WTC11 (cell line): Measurements from ENCODE around the gene GNAO1. TPM values are rescaled to one million over a fixed set of nuclear protein-coding genes. Genes with fewer than 3 reads are reported as not detected.

Experiments used
- ATAC-seq: fragments of 200-7000 bp; cut with Tn5 transposase; 2 replicates; pipeline ENCODE4 v1.10.0; 2021; ENCODE audit warnings: mild to moderate bottlenecking, moderate library complexity
- CTCF ChIA-PET: fragments of 300-600 bp; sonication (Branson Sonifier 250); formaldehyde crosslinking; loops from one replicate; lab custom pipeline; 2021; ENCODE audit warnings: antibody characterized with exemption; lab: Charles Lee
- POLR2A ChIA-PET: fragments of 350-600 bp; sonication (Branson Sonifier 250); formaldehyde crosslinking; loops from one replicate; lab custom pipeline; 2021; ENCODE audit warnings: antibody characterized with exemption; lab: Charles Lee
- DNase-seq: peaks from one replicate; pipeline ENCODE4 v3.0.0; 2021; ENCODE audit warnings: low spot score
- H3K27ac Mint-ChIP-seq: 2 replicates; pipeline ENCODE4 v1.8.0; 2021; ENCODE audit warnings: mixed read lengths
- H3K27me3 Mint-ChIP-seq: 2 replicates; pipeline ENCODE4 v1.8.0; 2021; ENCODE audit warnings: low read depth, mild to moderate bottlenecking, moderate library complexity, mixed read lengths
- H3K36me3 Mint-ChIP-seq: 2 replicates; pipeline ENCODE4 v1.8.0; 2021; ENCODE audit warnings: mixed read lengths
- H3K4me1 Mint-ChIP-seq: 2 replicates; pipeline ENCODE4 v1.8.0; 2022; ENCODE audit warnings: mixed read lengths
- H3K4me3 Mint-ChIP-seq: 2 replicates; pipeline ENCODE4 v1.8.0; 2021; ENCODE audit warnings: mild to moderate bottlenecking, moderate library complexity, mixed read lengths
- H3K9me3 Mint-ChIP-seq: 2 replicates; pipeline ENCODE4 v1.8.0; 2021; ENCODE audit warnings: mixed read lengths
- ATF3 ChIP-seq: sonication (generic); formaldehyde crosslinking; conservative IDR thresholded peaks from 2 replicates; pipeline ENCODE4 v1.8.1; 2022; ENCODE audit warnings: mild to moderate bottlenecking, missing genetic modification reagents
- CTCF ChIP-seq: fragments of 200-600 bp; IDR thresholded peaks from 2 replicates; pipeline ENCODE4 v1.8.0; 2022; ENCODE audit warnings: antibody characterized with exemption
- EMX1 ChIP-seq: fragments of 250-450 bp; sonication (Bioruptor Pico); IDR thresholded peaks from 2 replicates; pipeline ENCODE4 v1.8.0; 2021; ENCODE audit warnings: mild to moderate bottlenecking
- FOXP4 ChIP-seq: sonication (generic); formaldehyde crosslinking; IDR thresholded peaks from 2 replicates; pipeline ENCODE4 v1.8.0; 2022; ENCODE audit warnings: mild to moderate bottlenecking, missing genetic modification reagents
- JAZF1 ChIP-seq: fragments of 250-450 bp; sonication (Bioruptor Pico); IDR thresholded peaks from 2 replicates; pipeline ENCODE4 v1.9.0; 2021; ENCODE audit warnings: moderate library complexity, mild to moderate bottlenecking, inconsistent platforms
- MAX ChIP-seq: sonication (generic); formaldehyde crosslinking; IDR thresholded peaks from 2 replicates; pipeline ENCODE4 v1.8.0; 2022; ENCODE audit warnings: mild to moderate bottlenecking, missing genetic modification reagents
- MXD4 ChIP-seq: fragments of 250-450 bp; sonication (Bioruptor Pico); IDR thresholded peaks from 2 replicates; pipeline ENCODE4 v1.8.0; 2021; ENCODE audit warnings: mild to moderate bottlenecking, moderate library complexity, borderline replicate concordance
- NFATC4 ChIP-seq: fragments of 250-450 bp; sonication (Bioruptor Pico); IDR thresholded peaks from 2 replicates; pipeline ENCODE4 v1.9.0; 2021; ENCODE audit warnings: mild to moderate bottlenecking
- NFYB ChIP-seq: sonication (generic); formaldehyde crosslinking; conservative IDR thresholded peaks from 2 replicates; pipeline ENCODE4 v1.8.0; 2022; ENCODE audit warnings: low read depth, missing genetic modification reagents
- NR3C1 ChIP-seq: sonication (generic); formaldehyde crosslinking; conservative IDR thresholded peaks from 2 replicates; pipeline ENCODE4 v1.8.1; 2023; ENCODE audit warnings: low read depth, mild to moderate bottlenecking, missing genetic modification reagents
- RELA ChIP-seq: sonication (generic); formaldehyde crosslinking; IDR thresholded peaks from 2 replicates; pipeline ENCODE4 v1.8.1; 2022; ENCODE audit warnings: missing genetic modification reagents, mild to moderate bottlenecking, borderline replicate concordance
- SMAD4 ChIP-seq: sonication (generic); formaldehyde crosslinking; IDR thresholded peaks from 2 replicates; pipeline ENCODE4 v1.8.0; 2022; ENCODE audit warnings: mild to moderate bottlenecking, missing genetic modification reagents
- SOX15 ChIP-seq: fragments of 250-450 bp; sonication (Bioruptor Pico); IDR thresholded peaks from 2 replicates; pipeline ENCODE4 v1.9.0; 2021; ENCODE audit warnings: mild to moderate bottlenecking
- TEAD4 ChIP-seq: sonication (generic); formaldehyde crosslinking; IDR thresholded peaks from 2 replicates; pipeline ENCODE4 v1.8.0; 2022; ENCODE audit warnings: mild to moderate bottlenecking, missing genetic modification reagents
- ZNF416 ChIP-seq: fragments of 250-450 bp; sonication (Bioruptor Pico); IDR thresholded peaks from 2 replicates; pipeline ENCODE4 v1.9.0; 2021; ENCODE audit warnings: mild to moderate bottlenecking, inconsistent platforms
- ZNF671 ChIP-seq: fragments of 250-450 bp; sonication (Bioruptor Pico); IDR thresholded peaks from 2 replicates; pipeline ENCODE4 v1.8.0; 2021; ENCODE audit warnings: mild to moderate bottlenecking
- total RNA-seq: library from RNA; stranded (reverse); gene quantifications from 3 replicates; pipeline ENCODE4 v1.2.3, GENCODE V29; 2021
- TF ChIP-seq, protein P1 (sequence below): sonication (generic); formaldehyde crosslinking; IDR thresholded peaks from 2 replicates; pipeline ENCODE4 v1.8.0; 2022; ENCODE audit warnings: mild to moderate bottlenecking, missing genetic modification reagents
- TF ChIP-seq, protein P2 (sequence below): sonication (generic); formaldehyde crosslinking; IDR thresholded peaks from 2 replicates; pipeline ENCODE4 v1.8.1; 2022; ENCODE audit warnings: low read depth, mild to moderate bottlenecking, moderate library complexity, missing genetic modification reagents, borderline replicate concordance
- TF ChIP-seq, protein P3 (sequence below): sonication (generic); formaldehyde crosslinking; IDR thresholded peaks from 2 replicates; pipeline ENCODE4 v1.8.1; 2023; ENCODE audit warnings: mild to moderate bottlenecking, missing genetic modification reagents

GNAO1 gene
- total RNA-seq, 1 experiment from 2014 or later, result 30.6 TPM

GRCh38 chr16:56257666-56258342 is 66.5 kb downstream of the GNAO1 start (continued):
- TF ChIP-seq, protein P1, sequence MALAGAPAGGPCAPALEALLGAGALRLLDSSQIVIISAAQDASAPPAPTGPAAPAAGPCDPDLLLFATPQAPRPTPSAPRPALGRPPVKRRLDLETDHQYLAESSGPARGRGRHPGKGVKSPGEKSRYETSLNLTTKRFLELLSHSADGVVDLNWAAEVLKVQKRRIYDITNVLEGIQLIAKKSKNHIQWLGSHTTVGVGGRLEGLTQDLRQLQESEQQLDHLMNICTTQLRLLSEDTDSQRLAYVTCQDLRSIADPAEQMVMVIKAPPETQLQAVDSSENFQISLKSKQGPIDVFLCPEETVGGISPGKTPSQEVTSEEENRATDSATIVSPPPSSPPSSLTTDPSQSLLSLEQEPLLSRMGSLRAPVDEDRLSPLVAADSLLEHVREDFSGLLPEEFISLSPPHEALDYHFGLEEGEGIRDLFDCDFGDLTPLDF (CRISPR knock-in tag), result no peak
- TF ChIP-seq ZNF671 (CRISPR knock-in tag) (no peak), SMAD4 (CRISPR knock-in tag) (no peak)
- TF ChIP-seq, all 79 proteins: peak for 0

GRCh38 chr16:56258508-56259424 is 67.5 kb downstream of the GNAO1 start:
- TF ChIP-seq, protein P2, sequence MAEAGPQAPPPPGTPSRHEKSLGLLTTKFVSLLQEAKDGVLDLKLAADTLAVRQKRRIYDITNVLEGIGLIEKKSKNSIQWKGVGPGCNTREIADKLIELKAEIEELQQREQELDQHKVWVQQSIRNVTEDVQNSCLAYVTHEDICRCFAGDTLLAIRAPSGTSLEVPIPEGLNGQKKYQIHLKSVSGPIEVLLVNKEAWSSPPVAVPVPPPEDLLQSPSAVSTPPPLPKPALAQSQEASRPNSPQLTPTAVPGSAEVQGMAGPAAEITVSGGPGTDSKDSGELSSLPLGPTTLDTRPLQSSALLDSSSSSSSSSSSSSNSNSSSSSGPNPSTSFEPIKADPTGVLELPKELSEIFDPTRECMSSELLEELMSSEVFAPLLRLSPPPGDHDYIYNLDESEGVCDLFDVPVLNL (CRISPR knock-in tag), result no peak
- TF ChIP-seq FOXP4 (CRISPR knock-in tag), result no peak
- TF ChIP-seq MXD4 (CRISPR knock-in tag), result no peak
- no peak for TF ChIP-seq ATF3
- TF ChIP-seq RELA, result no peak
- no peak for TF ChIP-seq NFATC4 (CRISPR knock-in tag)
- TF ChIP-seq MAX, result no peak
- TF ChIP-seq JAZF1 (CRISPR knock-in tag), result no peak
- no peak for TF ChIP-seq CTCF
- TF ChIP-seq TEAD4 (CRISPR knock-in tag), result no peak
- TF ChIP-seq, protein P3, sequence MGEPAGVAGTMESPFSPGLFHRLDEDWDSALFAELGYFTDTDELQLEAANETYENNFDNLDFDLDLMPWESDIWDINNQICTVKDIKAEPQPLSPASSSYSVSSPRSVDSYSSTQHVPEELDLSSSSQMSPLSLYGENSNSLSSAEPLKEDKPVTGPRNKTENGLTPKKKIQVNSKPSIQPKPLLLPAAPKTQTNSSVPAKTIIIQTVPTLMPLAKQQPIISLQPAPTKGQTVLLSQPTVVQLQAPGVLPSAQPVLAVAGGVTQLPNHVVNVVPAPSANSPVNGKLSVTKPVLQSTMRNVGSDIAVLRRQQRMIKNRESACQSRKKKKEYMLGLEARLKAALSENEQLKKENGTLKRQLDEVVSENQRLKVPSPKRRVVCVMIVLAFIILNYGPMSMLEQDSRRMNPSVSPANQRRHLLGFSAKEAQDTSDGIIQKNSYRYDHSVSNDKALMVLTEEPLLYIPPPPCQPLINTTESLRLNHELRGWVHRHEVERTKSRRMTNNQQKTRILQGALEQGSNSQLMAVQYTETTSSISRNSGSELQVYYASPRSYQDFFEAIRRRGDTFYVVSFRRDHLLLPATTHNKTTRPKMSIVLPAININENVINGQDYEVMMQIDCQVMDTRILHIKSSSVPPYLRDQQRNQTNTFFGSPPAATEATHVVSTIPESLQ (CRISPR knock-in tag), result no peak
- TF ChIP-seq NR3C1 (CRISPR knock-in tag), result no peak
- no peak for TF ChIP-seq EMX1 (CRISPR knock-in tag)
- TF ChIP-seq NFYB (CRISPR knock-in tag), result no peak
- no peak for TF ChIP-seq ZNF416 (CRISPR knock-in tag)
- TF ChIP-seq SOX15 (CRISPR knock-in tag), result no peak
- POLR2A ChIA-PET, result no interaction called here
- Mint-ChIP-seq H3K4me1 (peaks cover 7% of the 10 kb centered on the region), H3K27me3 (no peaks in the 10 kb centered on the region), H3K4me3 (no peak overlapping the region), H3K27ac (no peak overlapping the region), H3K9me3 (no peaks in the 10 kb centered on the region), H3K36me3 (no peaks in the 10 kb centered on the region)
- ATAC-seq, result no peak
- CTCF ChIA-PET, result interaction anchor here (1.5 kb wide), 2 partner anchors 18 to 53 kb away, joined by 5 read pairs; no protein-coding TSS in a partner anchor
- no peak for DNase-seq
